Panc1 (cell line): ENCODE results near the gene ALKBH6. TPM values are rescaled to one million over a fixed set of nuclear protein-coding genes. Genes with fewer than 3 reads are reported as not detected.
A peak's percentile ranks its signal among the peaks of the same experiment; 100 is the strongest.

ENCODE experiments used
- ATAC-seq: fragments of 200-7000 bp; cut with Tn5 transposase; 2 replicates; pipeline ENCODE4 v1.9.1; 2020; ENCODE audit warnings: mild to moderate bottlenecking, moderate library complexity
- BruUV-seq: library from RNA; stranded (reverse); fragments of 400-500 nt; replicated peaks from 2 replicates; lab custom pipeline; 2021; lab: Mats Ljungman, UMichigan
- CTCF ChIA-PET: fragments of 300-600 bp; sonication (Branson Sonifier 250); formaldehyde crosslinking; loops from one replicate; lab custom pipeline; 2022; ENCODE audit warnings: antibody characterized with exemption; lab: Charles Lee
- POLR2A ChIA-PET: fragments of 300-600 bp; sonication (Branson Sonifier 250); formaldehyde crosslinking; loops from one replicate; lab custom pipeline; 2022; ENCODE audit warnings: antibody characterized with exemption; lab: Charles Lee
- DNase-seq: peaks from one replicate; pipeline ENCODE4 v3.0.0-alpha.2; 2010; ENCODE audit warnings: low read depth, low spot score
- H3K27ac ChIP-seq: 2 replicates; pipeline ENCODE4 v1.5.1; 2011; ENCODE audit warnings: mild to moderate bottlenecking, low read length, inconsistent platforms
- H3K27me3 ChIP-seq: fragments of 200-500 bp; sonication (Bioruptor generic); 2 replicates; pipeline ENCODE4 v1.6.0; 2014; ENCODE audit warnings: low read length, inconsistent platforms; ENCODE audit not compliant: control insufficient read depth, insufficient read depth
- H3K36me3 ChIP-seq: fragments of 200-500 bp; sonication (Bioruptor generic); 2 replicates; pipeline ENCODE4 v1.5.1; 2014; ENCODE audit warnings: inconsistent platforms, mild to moderate bottlenecking, low read length, moderate library complexity; ENCODE audit not compliant: control insufficient read depth, insufficient read depth
- H3K4me1 ChIP-seq: 2 replicates; pipeline ENCODE4 v1.5.1; 2011; ENCODE audit warnings: inconsistent platforms, mild to moderate bottlenecking, low read length, moderate library complexity; ENCODE audit not compliant: control insufficient read depth, insufficient read depth
- H3K4me3 ChIP-seq, 2 experiments: 2 replicates each; pipeline ENCODE4 v1.5.1; 2011 to 2012; ENCODE audit warnings: low read depth in 2 of 2, low read length in 2 of 2, mild to moderate bottlenecking in 2 of 2, inconsistent platforms in 1 of 2, moderate library complexity in 1 of 2
- H3K9me3 ChIP-seq: fragments of 200-500 bp; sonication (Bioruptor generic); 2 replicates; pipeline ENCODE4 v1.5.1; 2014; ENCODE audit warnings: low read depth, mild to moderate bottlenecking, inconsistent platforms, low read length, moderate library complexity; ENCODE audit not compliant: control insufficient read depth, insufficient read depth
- CTCF ChIP-seq: fragments of 450-650 bp; IDR thresholded peaks from 2 replicates; pipeline ENCODE4 v1.5.1; 2017; ENCODE audit warnings: mild to moderate bottlenecking
- POLR2AphosphoS5 ChIP-seq: IDR thresholded peaks from 2 replicates; pipeline ENCODE4 v1.6.1; 2012; ENCODE audit warnings: mild to moderate bottlenecking, low read depth, low read length, moderate library complexity
- SIN3A ChIP-seq: IDR thresholded peaks from 2 replicates; pipeline ENCODE4 v1.6.1; 2012; ENCODE audit warnings: low read depth, mild to moderate bottlenecking, low read length, moderate library complexity, borderline replicate concordance; ENCODE audit not compliant: insufficient read depth
- TCF7L2 ChIP-seq: IDR thresholded peaks from 2 replicates; pipeline ENCODE4 v1.6.1; 2011; ENCODE audit warnings: mild to moderate bottlenecking, low read depth, low read length, inconsistent platforms
- in situ Hi-C: cut with HindIII; loops from 2 replicates; pipeline ENCODE4 v1.10.0; 2016; ENCODE audit warnings: low sequenced_read_pairs, low pct_unique_long_range_greater_than_20kb
- intact Hi-C: fragments of 100-400 bp; cut with micrococcal nuclease; formaldehyde crosslinking; loops from one replicate; pipeline ENCODE4 v1.10.0; 2022; ENCODE audit not compliant: unreplicated experiment
- total RNA-seq: library from RNA; stranded (reverse); gene quantifications from one replicate; pipeline ENCODE4 v1.2.1, GENCODE V29; 2021; ENCODE audit not compliant: unreplicated experiment
- TF ChIP-seq, protein P1 (sequence below), 2 experiments: IDR thresholded peaks; 2 replicates each; pipeline ENCODE4 v1.6.1; 2011 to 2012; ENCODE audit warnings: low read depth in 2 of 2, control low read depth in 1 of 2, low read length in 1 of 2, mild to moderate bottlenecking in 1 of 2, moderate library complexity in 1 of 2; ENCODE audit not compliant: insufficient read depth in 1 of 2

The ALKBH6 gene
- total RNA-seq, 1 experiment from 2014 or later, result 44.8 TPM

GRCh38 chr19:35993923-35994598 lies 20.0 kb downstream of the ALKBH6 start:
- peak; percentile 32; the same call in 1 of the 2 replicates for ATAC-seq
- peak overlapping the region; percentile 82 to 93 for H3K4me3 ChIP-seq
- POLR2A ChIA-PET, result interaction anchor here (0.6 kb wide), 2 partner anchors 59 to 110 kb away, joined by 3 to 13 read pairs; no protein-coding TSS in a partner anchor

GRCh38 chr19:35992907-35993765 lies 20.9 kb downstream of the ALKBH6 start:
- no peak overlapping the region for H3K27ac ChIP-seq

More at GRCh38 chr19:35993923-35994598, 20.0 kb downstream of the ALKBH6 start:
- intact Hi-C loops, result no loop called here
- H3K4me1 ChIP-seq, result peaks cover 14% of the 10 kb centered on the region
- H3K9me3 ChIP-seq, result no peaks in the 10 kb centered on the region
- H3K27me3 ChIP-seq, result no peaks in the 10 kb centered on the region
- CTCF ChIA-PET, result no interaction called here
- H3K27ac ChIP-seq, result peak overlapping the region; percentile 87
- TF ChIP-seq POLR2AphosphoS5 (no peak), CTCF (peak; percentile 80), SIN3A (no peak), TCF7L2 (no peak)
- TF ChIP-seq, protein P1, sequence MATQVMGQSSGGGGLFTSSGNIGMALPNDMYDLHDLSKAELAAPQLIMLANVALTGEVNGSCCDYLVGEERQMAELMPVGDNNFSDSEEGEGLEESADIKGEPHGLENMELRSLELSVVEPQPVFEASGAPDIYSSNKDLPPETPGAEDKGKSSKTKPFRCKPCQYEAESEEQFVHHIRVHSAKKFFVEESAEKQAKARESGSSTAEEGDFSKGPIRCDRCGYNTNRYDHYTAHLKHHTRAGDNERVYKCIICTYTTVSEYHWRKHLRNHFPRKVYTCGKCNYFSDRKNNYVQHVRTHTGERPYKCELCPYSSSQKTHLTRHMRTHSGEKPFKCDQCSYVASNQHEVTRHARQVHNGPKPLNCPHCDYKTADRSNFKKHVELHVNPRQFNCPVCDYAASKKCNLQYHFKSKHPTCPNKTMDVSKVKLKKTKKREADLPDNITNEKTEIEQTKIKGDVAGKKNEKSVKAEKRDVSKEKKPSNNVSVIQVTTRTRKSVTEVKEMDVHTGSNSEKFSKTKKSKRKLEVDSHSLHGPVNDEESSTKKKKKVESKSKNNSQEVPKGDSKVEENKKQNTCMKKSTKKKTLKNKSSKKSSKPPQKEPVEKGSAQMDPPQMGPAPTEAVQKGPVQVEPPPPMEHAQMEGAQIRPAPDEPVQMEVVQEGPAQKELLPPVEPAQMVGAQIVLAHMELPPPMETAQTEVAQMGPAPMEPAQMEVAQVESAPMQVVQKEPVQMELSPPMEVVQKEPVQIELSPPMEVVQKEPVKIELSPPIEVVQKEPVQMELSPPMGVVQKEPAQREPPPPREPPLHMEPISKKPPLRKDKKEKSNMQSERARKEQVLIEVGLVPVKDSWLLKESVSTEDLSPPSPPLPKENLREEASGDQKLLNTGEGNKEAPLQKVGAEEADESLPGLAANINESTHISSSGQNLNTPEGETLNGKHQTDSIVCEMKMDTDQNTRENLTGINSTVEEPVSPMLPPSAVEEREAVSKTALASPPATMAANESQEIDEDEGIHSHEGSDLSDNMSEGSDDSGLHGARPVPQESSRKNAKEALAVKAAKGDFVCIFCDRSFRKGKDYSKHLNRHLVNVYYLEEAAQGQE (IDR thresholded peaks at IDR 0.05; ENCODE audit: insufficient read depth in 1 of 2, low read depth in 2 of 2, low read length in 1 of 2), result no peak
- in situ Hi-C loops, result no loop called here
- no peaks in the 10 kb centered on the region for H3K36me3 ChIP-seq
- no TSS peak for BruUV-seq
- DNase-seq, result no peak

More at GRCh38 chr19:35992907-35993765, 20.9 kb downstream of the ALKBH6 start:
- peaks cover 14% of the 10 kb centered on the region for H3K4me1 ChIP-seq
- TF ChIP-seq TCF7L2 (no peak), POLR2AphosphoS5 (no peak), SIN3A (no peak), CTCF (no peak)
- TF ChIP-seq, protein P1 (IDR thresholded peaks at IDR 0.05; ENCODE audit: insufficient read depth in 1 of 2, low read depth in 2 of 2, low read length in 1 of 2), result no peak
- DNase-seq (no peak), ATAC-seq (no peak)
- in situ Hi-C loops, result no loop called here
- H3K36me3 ChIP-seq, result no peaks in the 10 kb centered on the region
- no peak overlapping the region for H3K4me3 ChIP-seq
- BruUV-seq, result no TSS peak
- CTCF ChIA-PET, result no interaction called here
- intact Hi-C loops, result no loop called here
- POLR2A ChIA-PET, result interaction anchor here (0.6 kb wide), 1 partner anchor 109 kb away, joined by 3 read pairs; no protein-coding TSS in a partner anchor
- H3K27me3 ChIP-seq, result no peaks in the 10 kb centered on the region
- H3K9me3 ChIP-seq, result no peaks in the 10 kb centered on the region
